HepG2 (cell line): ENCODE data around the gene ABCA8. TPM values are rescaled to one million over a fixed set of nuclear protein-coding genes. Genes with fewer than 3 reads are reported as not detected.

Experiments
- ADNP ChIP-seq: sonication (generic); formaldehyde crosslinking; IDR thresholded peaks from 2 replicates; pipeline ENCODE4 v1.4.0; 2020; ENCODE audit warnings: missing genetic modification reagents
- ETV5 ChIP-seq: IDR thresholded peaks from 2 replicates; pipeline ENCODE4 v1.6.1; 2018; ENCODE audit warnings: missing biosample characterization, missing genetic modification reagents, inconsistent platforms, borderline replicate concordance
- HMG20A ChIP-seq: IDR thresholded peaks from 2 replicates; pipeline ENCODE4 v1.6.1; 2016; ENCODE audit warnings: borderline replicate concordance
- HOXA7 ChIP-seq: sonication (generic); formaldehyde crosslinking; IDR thresholded peaks from 2 replicates; pipeline ENCODE4 v1.8.1; 2022; ENCODE audit warnings: mild to moderate bottlenecking, missing genetic modification reagents, moderate library complexity
- JUN ChIP-seq: sonication (generic); formaldehyde crosslinking; IDR thresholded peaks from 2 replicates; pipeline ENCODE4 v1.4.0; 2020; ENCODE audit warnings: mild to moderate bottlenecking, missing genetic modification reagents
- MTA3 ChIP-seq: sonication (generic); formaldehyde crosslinking; IDR thresholded peaks from 2 replicates; pipeline ENCODE4 v1.4.0; 2020; ENCODE audit warnings: missing genetic modification reagents
- MTF1 ChIP-seq: sonication (generic); formaldehyde crosslinking; IDR thresholded peaks from 2 replicates; pipeline ENCODE4 v1.5.0; 2020; ENCODE audit warnings: missing genetic modification reagents
- NCOR1 ChIP-seq: fragments of 200-600 bp; sonication (generic); IDR thresholded peaks from 2 replicates; pipeline ENCODE4 v1.7.0; 2017; ENCODE audit warnings: antibody characterized with exemption, low read length, borderline replicate concordance
- NFKB2 ChIP-seq: sonication (generic); formaldehyde crosslinking; IDR thresholded peaks from 2 replicates; pipeline ENCODE4 v1.4.0; 2020; ENCODE audit warnings: missing genetic modification reagents, borderline replicate concordance
- NKX3-1 ChIP-seq: sonication (generic); formaldehyde crosslinking; IDR thresholded peaks from 2 replicates; pipeline ENCODE4 v1.5.0; 2020; ENCODE audit warnings: missing genetic modification reagents
- NPAS2 ChIP-seq: sonication (generic); formaldehyde crosslinking; IDR thresholded peaks from 2 replicates; pipeline ENCODE4 v1.8.0; 2022; ENCODE audit warnings: mild to moderate bottlenecking, missing genetic modification reagents, borderline replicate concordance
- NR2F1 ChIP-seq, 2 experiments: fragments of 450-650 bp in 1 of 2; formaldehyde crosslinking in 1 of 2; IDR thresholded peaks; 2 replicates each; pipeline versions ENCODE4 v1.5.0 to v1.6.1; 2016 to 2020; ENCODE audit warnings: mild to moderate bottlenecking in 1 of 2, missing compliant biosample characterization in 1 of 2, missing genetic modification reagents in 1 of 2, moderate library complexity in 1 of 2
- POLR2AphosphoS2 ChIP-seq: IDR thresholded peaks from 2 replicates; pipeline ENCODE4 v1.6.1; 2011; ENCODE audit warnings: low read depth, low read length, improper control_type of control experiment
- RCOR2 ChIP-seq: IDR thresholded peaks from 2 replicates; pipeline ENCODE4 v1.6.1; 2016; ENCODE audit warnings: missing biosample characterization, missing genetic modification reagents
- REPIN1 ChIP-seq: sonication (generic); formaldehyde crosslinking; IDR thresholded peaks from 2 replicates; pipeline ENCODE4 v1.8.0; 2022; ENCODE audit warnings: missing genetic modification reagents, low read depth, mild to moderate bottlenecking, borderline replicate concordance
- SAFB2 ChIP-seq: sonication (generic); formaldehyde crosslinking; IDR thresholded peaks from 2 replicates; pipeline ENCODE4 v1.5.1; 2020; ENCODE audit warnings: missing genetic modification reagents, low read depth, mild to moderate bottlenecking, borderline replicate concordance
- SALL1 ChIP-seq: sonication (generic); formaldehyde crosslinking; IDR thresholded peaks from 2 replicates; pipeline ENCODE4 v1.8.0; 2022; ENCODE audit warnings: mild to moderate bottlenecking, missing genetic modification reagents
- SALL2 ChIP-seq: sonication (generic); formaldehyde crosslinking; IDR thresholded peaks from 2 replicates; pipeline ENCODE4 v1.8.1; 2023; ENCODE audit warnings: mild to moderate bottlenecking, missing genetic modification reagents, inconsistent platforms
- SCMH1 ChIP-seq: sonication (generic); formaldehyde crosslinking; IDR thresholded peaks from 2 replicates; pipeline ENCODE4 v1.9.0; 2021; ENCODE audit warnings: missing genetic modification reagents, mild to moderate bottlenecking, borderline replicate concordance
- SMARCE1 ChIP-seq: fragments of 450-650 bp; IDR thresholded peaks from 2 replicates; pipeline ENCODE4 v1.6.1; 2017; ENCODE audit warnings: borderline replicate concordance
- SMC3 ChIP-seq: IDR thresholded peaks from 2 replicates; pipeline ENCODE4 v1.6.1; 2011; ENCODE audit warnings: low read length, improper control_type of control experiment
- SRSF4 ChIP-seq: fragments of 200-400 bp; formaldehyde crosslinking; IDR thresholded peaks from one replicate; pipeline ENCODE4 v1.6.1; 2018; ENCODE audit warnings: mild to moderate bottlenecking, low read depth, low read length, moderate library complexity; ENCODE audit not compliant: poor library complexity, severe bottlenecking
- ZBTB1 ChIP-seq: sonication (generic); formaldehyde crosslinking; IDR thresholded peaks from 2 replicates; pipeline ENCODE4 v1.4.0; 2020; ENCODE audit warnings: missing genetic modification reagents, borderline replicate concordance
- ZFP41 ChIP-seq: sonication (generic); formaldehyde crosslinking; IDR thresholded peaks from 2 replicates; pipeline ENCODE4 v1.4.0; 2020; ENCODE audit warnings: mild to moderate bottlenecking, missing genetic modification reagents, borderline replicate concordance
- ZNF577 ChIP-seq: sonication (generic); formaldehyde crosslinking; IDR thresholded peaks from 2 replicates; pipeline ENCODE4 v1.4.0; 2020; ENCODE audit warnings: mild to moderate bottlenecking, low read depth, missing genetic modification reagents, borderline replicate concordance
- ZNF766 ChIP-seq: sonication (generic); formaldehyde crosslinking; IDR thresholded peaks from 2 replicates; pipeline ENCODE4 v1.5.0; 2020; ENCODE audit warnings: missing genetic modification reagents, borderline replicate concordance
- polyA plus RNA-seq, 8 experiments: library from polyadenylated mRNA; depleted of rRNA in 3 of 8; stranded (reverse) in 7 of 8; unstranded in 1 of 8; fragments of >200 nt; fragmentation: Illumina TruSeq in 4 of 8; extraction: Trizol in 4 of 8; gene quantifications; 2 replicates each; pipeline versions ENCODE4 v1.2.1 to v1.2.3, GENCODE V29; 2011 to 2016; ENCODE audit warnings: low read depth in 4 of 8, missing spikeins in 1 of 8, mixed read lengths in 1 of 8; ENCODE audit not compliant: insufficient read depth in 1 of 8
- total RNA-seq, 5 experiments: library from RNA; depleted of rRNA; stranded (reverse); fragments of >200 nt; fragmentation: Illumina TruSeq; extraction: Trizol; gene quantifications; 2 replicates each; pipeline ENCODE4 v1.2.3, GENCODE V29; 2016; ENCODE audit warnings: low read depth in 1 of 5
- TF ChIP-seq, protein P1 (sequence below): sonication (generic); formaldehyde crosslinking; IDR thresholded peaks from 2 replicates; pipeline ENCODE4 v1.4.0; 2020; ENCODE audit warnings: mild to moderate bottlenecking, low read depth, missing genetic modification reagents
- TF ChIP-seq, protein P2 (sequence below): sonication (generic); formaldehyde crosslinking; IDR thresholded peaks from 2 replicates; pipeline ENCODE4 v1.4.0; 2020; ENCODE audit warnings: missing genetic modification reagents

ABCA8 gene
- total and polyA plus RNA-seq, 2 of the 13 experiments (the other 11 are each of a cell fraction or from before 2014, with no cell fraction given), result 0.05 to 0.18 TPM

DNA sequence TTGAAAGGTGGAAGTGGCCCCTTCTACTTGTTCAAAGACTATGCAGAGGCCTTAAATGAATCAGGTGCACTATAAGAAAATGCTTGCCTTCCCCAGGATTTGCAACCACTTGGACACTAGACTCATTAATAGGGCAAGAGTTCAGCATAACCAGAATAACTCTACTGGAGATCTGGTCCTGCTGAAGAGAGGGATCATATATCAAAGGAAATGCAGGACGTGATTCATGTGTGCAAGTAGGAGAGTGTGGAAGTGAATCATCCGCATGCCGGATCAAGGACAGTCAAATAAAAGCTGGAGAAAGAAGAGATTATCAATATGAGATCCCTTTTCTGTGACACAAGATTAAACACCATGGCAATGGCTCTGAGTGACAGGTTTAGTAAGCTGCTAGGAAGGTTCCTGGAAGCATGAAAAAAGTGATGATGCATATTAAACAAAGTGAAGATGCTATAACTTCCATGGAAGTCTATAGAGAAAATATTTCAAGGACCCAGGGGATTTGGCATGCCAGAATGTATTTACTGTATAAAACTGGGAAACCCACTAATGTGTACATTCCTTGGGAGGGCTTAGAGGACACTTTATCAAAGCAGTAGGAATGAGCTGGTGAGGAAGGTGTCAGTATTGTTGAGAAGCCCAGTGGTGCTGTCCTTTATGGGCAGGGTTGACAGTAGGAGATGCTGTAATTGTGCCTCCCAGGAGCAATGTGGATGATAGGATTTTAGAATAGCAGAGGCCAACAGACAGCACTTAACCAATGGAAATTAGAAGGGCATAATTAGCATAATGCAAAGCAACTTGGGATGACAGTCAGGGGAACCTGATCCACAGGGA lies 133.1 kb downstream of the ABCA8 start (continued):
- TF ChIP-seq, protein P1, sequence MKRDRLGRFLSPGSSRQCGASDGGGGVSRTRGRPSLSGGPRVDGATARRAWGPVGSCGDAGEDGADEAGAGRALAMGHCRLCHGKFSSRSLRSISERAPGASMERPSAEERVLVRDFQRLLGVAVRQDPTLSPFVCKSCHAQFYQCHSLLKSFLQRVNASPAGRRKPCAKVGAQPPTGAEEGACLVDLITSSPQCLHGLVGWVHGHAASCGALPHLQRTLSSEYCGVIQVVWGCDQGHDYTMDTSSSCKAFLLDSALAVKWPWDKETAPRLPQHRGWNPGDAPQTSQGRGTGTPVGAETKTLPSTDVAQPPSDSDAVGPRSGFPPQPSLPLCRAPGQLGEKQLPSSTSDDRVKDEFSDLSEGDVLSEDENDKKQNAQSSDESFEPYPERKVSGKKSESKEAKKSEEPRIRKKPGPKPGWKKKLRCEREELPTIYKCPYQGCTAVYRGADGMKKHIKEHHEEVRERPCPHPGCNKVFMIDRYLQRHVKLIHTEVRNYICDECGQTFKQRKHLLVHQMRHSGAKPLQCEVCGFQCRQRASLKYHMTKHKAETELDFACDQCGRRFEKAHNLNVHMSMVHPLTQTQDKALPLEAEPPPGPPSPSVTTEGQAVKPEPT (CRISPR knock-in tag), result no peak
- no peak for TF ChIP-seq SCMH1 (CRISPR knock-in tag)
- no peak for TF ChIP-seq ZFP41 (CRISPR knock-in tag)
- TF ChIP-seq HMG20A (CRISPR knock-in tag), result peak; percentile 96
- 0 out of 2 replicates have a peak, but pooled peaks have one; percentile 19 for TF ChIP-seq SALL2 (CRISPR knock-in tag)
- no peak for TF ChIP-seq MTF1 (CRISPR knock-in tag)
- TF ChIP-seq ZBTB1, result no peak
- TF ChIP-seq HOXA7 (CRISPR knock-in tag), result no peak
- peak; percentile 68 to 91 for TF ChIP-seq NR2F1 (CRISPR knock-in tag; IDR thresholded peaks at IDR 0.05)
- no peak for TF ChIP-seq ZNF766 (CRISPR knock-in tag)
- TF ChIP-seq POLR2AphosphoS2, result no peak
- TF ChIP-seq SRSF4, result no peak
- TF ChIP-seq ADNP (CRISPR knock-in tag), result no peak
- TF ChIP-seq ZNF577, result no peak
- TF ChIP-seq JUN (CRISPR knock-in tag), result peak; percentile 90
- TF ChIP-seq RCOR2, result peak; percentile 96
- peak; percentile 9; the same call in 1 of the 2 replicates for TF ChIP-seq SAFB2
- peak; percentile 70; the same call in 1 of the 2 replicates for TF ChIP-seq SMARCE1
- TF ChIP-seq NCOR1, result peak; percentile 70; the same call in 1 of the 2 replicates
- TF ChIP-seq ETV5 (CRISPR knock-in tag), result peak; percentile 97
- TF ChIP-seq NPAS2 (CRISPR knock-in tag), result no peak
- no peak for TF ChIP-seq MTA3 (CRISPR knock-in tag)
- TF ChIP-seq, protein P2, sequence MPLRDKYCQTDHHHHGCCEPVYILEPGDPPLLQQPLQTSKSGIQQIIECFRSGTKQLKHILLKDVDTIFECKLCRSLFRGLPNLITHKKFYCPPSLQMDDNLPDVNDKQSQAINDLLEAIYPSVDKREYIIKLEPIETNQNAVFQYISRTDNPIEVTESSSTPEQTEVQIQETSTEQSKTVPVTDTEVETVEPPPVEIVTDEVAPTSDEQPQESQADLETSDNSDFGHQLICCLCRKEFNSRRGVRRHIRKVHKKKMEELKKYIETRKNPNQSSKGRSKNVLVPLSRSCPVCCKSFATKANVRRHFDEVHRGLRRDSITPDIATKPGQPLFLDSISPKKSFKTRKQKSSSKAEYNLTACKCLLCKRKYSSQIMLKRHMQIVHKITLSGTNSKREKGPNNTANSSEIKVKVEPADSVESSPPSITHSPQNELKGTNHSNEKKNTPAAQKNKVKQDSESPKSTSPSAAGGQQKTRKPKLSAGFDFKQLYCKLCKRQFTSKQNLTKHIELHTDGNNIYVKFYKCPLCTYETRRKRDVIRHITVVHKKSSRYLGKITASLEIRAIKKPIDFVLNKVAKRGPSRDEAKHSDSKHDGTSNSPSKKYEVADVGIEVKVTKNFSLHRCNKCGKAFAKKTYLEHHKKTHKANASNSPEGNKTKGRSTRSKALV (CRISPR knock-in tag), result peak; percentile 58; the same call in 1 of the 2 replicates
- no peak for TF ChIP-seq NFKB2 (CRISPR knock-in tag)
- peak; percentile 30; the same call in 1 of the 2 replicates for TF ChIP-seq REPIN1
- peak; percentile 90 for TF ChIP-seq SALL1 (CRISPR knock-in tag)
- peak; percentile 15; the same call in 1 of the 2 replicates for TF ChIP-seq SMC3
- TF ChIP-seq NKX3-1 (CRISPR knock-in tag), result no peak
